NCI-H748 (cell line): ENCODE data around the gene FAM181A.

Experiments used
- DNase-seq: peaks from one replicate; lab custom pipeline; 2025; ENCODE audit not compliant: unreplicated experiment; lab: John Stamatoyannopoulos, UW

FAM181A gene

GRCh38 chr14:93977171-93977570, 50.0 kb downstream of the FAM181A start:
- no peak for DNase-seq

GRCh38 chr14:93977790-93978581, 50.8 kb downstream of the FAM181A start:
- DNase-seq = no peak

GRCh38 chr14:93978735-93979134, 51.6 kb downstream of the FAM181A start:
- DNase-seq = no peak
